Smooth muscle cell (in vitro differentiated cells): ENCODE measurements around the gene PPP1R18. TPM values are rescaled to one million over a fixed set of nuclear protein-coding genes. Genes with fewer than 3 reads are reported as not detected.

ENCODE experiments used
- DNase-seq: peaks from one replicate; lab custom pipeline; 2025; ENCODE audit not compliant: unreplicated experiment; lab: John Stamatoyannopoulos, UW
- H2AFZ ChIP-seq: fragments of 200-600 bp; sonication (generic); 2 replicates; pipeline ENCODE4 v1.6.0; 2016; ENCODE audit warnings: antibody characterized with exemption, low read depth, mild to moderate bottlenecking
- H3F3A ChIP-seq: fragments of 200-600 bp; sonication (generic); 2 replicates; pipeline ENCODE4 v1.6.0; 2017; ENCODE audit warnings: antibody characterized with exemption, low read depth
- H3K27ac ChIP-seq: fragments of 200-600 bp; sonication (generic); 2 replicates; pipeline ENCODE4 v1.5.1; 2016; ENCODE audit warnings: low read depth, mild to moderate bottlenecking
- H3K27me3 ChIP-seq: fragments of 200-600 bp; sonication (generic); 2 replicates; pipeline ENCODE4 v1.6.1; 2016; ENCODE audit warnings: low read depth, mild to moderate bottlenecking
- H3K36me3 ChIP-seq: fragments of 200-600 bp; sonication (generic); 2 replicates; pipeline ENCODE4 v1.5.1; 2016; ENCODE audit warnings: low read depth
- H3K4me1 ChIP-seq: fragments of 200-600 bp; sonication (generic); 2 replicates; pipeline ENCODE4 v1.5.1; 2016; ENCODE audit warnings: low read depth
- H3K4me2 ChIP-seq: fragments of 200-600 bp; sonication (generic); 2 replicates; pipeline ENCODE4 v1.6.0; 2016; ENCODE audit warnings: mild to moderate bottlenecking
- H3K4me3 ChIP-seq: fragments of 200-600 bp; sonication (generic); 2 replicates; pipeline ENCODE4 v1.5.1; 2016; ENCODE audit warnings: mild to moderate bottlenecking
- H3K79me2 ChIP-seq: fragments of 200-600 bp; sonication (generic); 2 replicates; pipeline ENCODE4 v1.6.0; 2016; ENCODE audit warnings: low read depth, mild to moderate bottlenecking
- H3K9ac ChIP-seq: fragments of 200-600 bp; sonication (generic); 2 replicates; pipeline ENCODE4 v1.6.0; 2016; ENCODE audit warnings: low read depth
- H3K9me3 ChIP-seq: fragments of 200-600 bp; sonication (generic); replicated peaks from 2 replicates; pipeline ENCODE4 v1.5.1; 2016; ENCODE audit warnings: low read depth
- H4K20me1 ChIP-seq: fragments of 200-600 bp; sonication (generic); 2 replicates; pipeline ENCODE4 v1.6.0; 2016; ENCODE audit warnings: low read depth
- CTCF ChIP-seq: fragments of 200-600 bp; sonication (generic); IDR thresholded peaks from 2 replicates; pipeline ENCODE4 v1.5.1; 2017; ENCODE audit warnings: borderline replicate concordance, mild to moderate bottlenecking, antibody characterized with exemption; ENCODE audit not compliant: insufficient read depth, poor library complexity, severe bottlenecking
- WGBS: methylation state at CpG from one replicate; pipeline ENCODE4 v1.1.7; 2016; ENCODE audit warnings: low lambda C conversion rate; 5-methylcytosine and 5-hydroxymethylcytosine counted together
- polyA plus RNA-seq: library from polyadenylated mRNA; unstranded; fragments of >200 nt; fragmentation: Nextera tagmentation; extraction: Ambion mirVana; gene quantifications from 2 replicates; pipeline ENCODE4 v1.2.1, GENCODE V29; 2016
- total RNA-seq: library from RNA; depleted of rRNA; stranded (reverse); fragments of >200 nt; gene quantifications from 2 replicates; pipeline ENCODE4 v1.2.3, GENCODE V29; 2014

Gene PPP1R18
- total and polyA plus RNA-seq, 2 experiments from 2014 or later: 41.6 to 55.3 TPM

- H2AFZ ChIP-seq: no peak overlapping the region
- H3K27ac ChIP-seq: no peak overlapping the region
- H3K27me3 ChIP-seq: no peaks in the 10 kb centered on the region
- H3K9me3 ChIP-seq: no peaks in the 10 kb centered on the region
- peaks cover 7% of the 10 kb centered on the region for H3K4me1 ChIP-seq
- TF ChIP-seq CTCF: no peak
- WGBS: 95% methylated on average over 2 of the region's 2 CpGs
- no peak overlapping the region for H3K9ac ChIP-seq
- no peak overlapping the region for H3K4me2 ChIP-seq
- no peaks in the 10 kb centered on the region for H3K79me2 ChIP-seq
- no peaks in the 10 kb centered on the region for H3K36me3 ChIP-seq
- no peaks in the 10 kb centered on the region for H3F3A ChIP-seq
- no peaks in the 10 kb centered on the region for H4K20me1 ChIP-seq
- DNase-seq: no peak
- H3K4me3 ChIP-seq: no peak overlapping the region
Observed at GRCh38 chr6:30643656-30644055, 42.8 kb downstream of the PPP1R18 start.

- H3K4me2 ChIP-seq: no peak overlapping the region
- no peaks in the 10 kb centered on the region for H3K79me2 ChIP-seq
- H3K27me3 ChIP-seq: no peaks in the 10 kb centered on the region
- no peak overlapping the region for H2AFZ ChIP-seq
- H3K36me3 ChIP-seq: no peaks in the 10 kb centered on the region
- H3K9ac ChIP-seq: no peak overlapping the region
- H3F3A ChIP-seq: no peaks in the 10 kb centered on the region
- no peak for TF ChIP-seq CTCF
- no peaks in the 10 kb centered on the region for H3K4me1 ChIP-seq
- H4K20me1 ChIP-seq: no peaks in the 10 kb centered on the region
- no peak for DNase-seq
- no peak overlapping the region for H3K4me3 ChIP-seq
- H3K9me3 ChIP-seq: no peaks in the 10 kb centered on the region
- 100% methylated on average over 1 of the region's 1 CpG for WGBS
- no peak overlapping the region for H3K27ac ChIP-seq
Observed at GRCh38 chr6:30641048-30641447, 45.4 kb downstream of the PPP1R18 start.

GRCh38 chr6:30640481-30640880, 46.0 kb downstream of the PPP1R18 start:
- no peak for DNase-seq
- Histone ChIP-seq H3F3A (no peaks in the 10 kb centered on the region), H3K27ac (no peak overlapping the region), H3K79me2 (no peaks in the 10 kb centered on the region), H4K20me1 (no peaks in the 10 kb centered on the region), H3K4me1 (no peaks in the 10 kb centered on the region), H3K36me3 (no peaks in the 10 kb centered on the region), H3K9ac (no peak overlapping the region), H3K27me3 (no peaks in the 10 kb centered on the region), H3K4me3 (no peak overlapping the region), H2AFZ (no peak overlapping the region), H3K9me3 (no peaks in the 10 kb centered on the region), H3K4me2 (no peak overlapping the region)
- WGBS: 92% methylated on average over 7 of the region's 10 CpGs
- TF ChIP-seq CTCF: no peak

- Histone ChIP-seq H3K4me2 (no peak overlapping the region), H3K9me3 (no peaks in the 10 kb centered on the region), H3F3A (no peaks in the 10 kb centered on the region), H3K4me3 (no peak overlapping the region), H3K79me2 (no peaks in the 10 kb centered on the region), H3K27ac (no peak overlapping the region), H3K9ac (no peak overlapping the region), H2AFZ (no peak overlapping the region), H3K4me1 (no peaks in the 10 kb centered on the region), H3K36me3 (peaks cover 3% of the 10 kb centered on the region), H4K20me1 (no peaks in the 10 kb centered on the region), H3K27me3 (no peaks in the 10 kb centered on the region)
- DNase-seq: no peak
- no peak for TF ChIP-seq CTCF
- 100% methylated on average over 3 of the region's 3 CpGs for WGBS
Observed at GRCh38 chr6:30635834-30636233, 50.6 kb downstream of the PPP1R18 start.
